ENCODE results near the gene TMC3. TPM values are rescaled to one million over a fixed set of nuclear protein-coding genes. Genes with fewer than 3 reads are reported as not detected.

Gene TMC3
- total and polyA plus RNA-seq, 2 experiments from 2014 or later, result 0.20 to 0.21 TPM

DNA sequence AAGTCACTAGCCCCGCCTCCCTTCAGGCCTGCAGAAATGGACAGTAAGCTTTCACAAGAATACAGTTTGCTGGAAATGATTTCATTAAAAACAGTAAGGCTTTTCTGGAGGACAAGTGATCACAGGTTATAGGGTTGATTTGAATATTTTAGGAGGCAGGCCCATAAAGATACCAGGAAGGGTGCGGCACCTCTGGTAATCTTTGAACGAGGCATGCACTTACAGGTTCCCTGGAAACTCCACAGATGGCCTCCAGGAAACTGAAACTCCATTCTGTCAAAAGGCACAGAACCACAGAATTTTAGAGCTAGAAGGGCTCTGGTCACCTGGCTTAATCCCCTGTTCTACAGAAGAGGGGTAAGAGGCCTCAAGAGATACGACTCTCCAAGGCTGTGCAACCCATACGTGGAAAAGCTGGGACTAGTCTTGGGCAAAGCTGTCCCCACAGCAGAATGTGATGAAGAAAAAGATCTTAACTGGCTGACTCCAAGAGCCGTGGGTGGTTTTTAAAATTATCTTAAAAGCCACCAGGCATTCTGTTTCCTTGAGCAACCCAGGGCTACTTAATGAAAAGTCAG, 51.2 kb downstream of the TMC3 start:
- Histone ChIP-seq H3K4me1 (ENCODE audit: low read depth) (no peaks in the 10 kb centered on the region), H3K27me3 (no peaks in the 10 kb centered on the region), H3K36me3 (no peaks in the 10 kb centered on the region), H3K4me3 (no peak overlapping the region), H3K9me3 (ENCODE audit: low read depth) (no peaks in the 10 kb centered on the region), H3K27ac (no peak overlapping the region)
- TF ChIP-seq, protein P1, sequence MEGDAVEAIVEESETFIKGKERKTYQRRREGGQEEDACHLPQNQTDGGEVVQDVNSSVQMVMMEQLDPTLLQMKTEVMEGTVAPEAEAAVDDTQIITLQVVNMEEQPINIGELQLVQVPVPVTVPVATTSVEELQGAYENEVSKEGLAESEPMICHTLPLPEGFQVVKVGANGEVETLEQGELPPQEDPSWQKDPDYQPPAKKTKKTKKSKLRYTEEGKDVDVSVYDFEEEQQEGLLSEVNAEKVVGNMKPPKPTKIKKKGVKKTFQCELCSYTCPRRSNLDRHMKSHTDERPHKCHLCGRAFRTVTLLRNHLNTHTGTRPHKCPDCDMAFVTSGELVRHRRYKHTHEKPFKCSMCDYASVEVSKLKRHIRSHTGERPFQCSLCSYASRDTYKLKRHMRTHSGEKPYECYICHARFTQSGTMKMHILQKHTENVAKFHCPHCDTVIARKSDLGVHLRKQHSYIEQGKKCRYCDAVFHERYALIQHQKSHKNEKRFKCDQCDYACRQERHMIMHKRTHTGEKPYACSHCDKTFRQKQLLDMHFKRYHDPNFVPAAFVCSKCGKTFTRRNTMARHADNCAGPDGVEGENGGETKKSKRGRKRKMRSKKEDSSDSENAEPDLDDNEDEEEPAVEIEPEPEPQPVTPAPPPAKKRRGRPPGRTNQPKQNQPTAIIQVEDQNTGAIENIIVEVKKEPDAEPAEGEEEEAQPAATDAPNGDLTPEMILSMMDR (IDR thresholded peaks at IDR 0.05; ENCODE audit: low read depth, low read length), result no peak
- no peak for DNase-seq (ENCODE audit: low read depth in 1 of 2, low spot score in 1 of 2)

DNA sequence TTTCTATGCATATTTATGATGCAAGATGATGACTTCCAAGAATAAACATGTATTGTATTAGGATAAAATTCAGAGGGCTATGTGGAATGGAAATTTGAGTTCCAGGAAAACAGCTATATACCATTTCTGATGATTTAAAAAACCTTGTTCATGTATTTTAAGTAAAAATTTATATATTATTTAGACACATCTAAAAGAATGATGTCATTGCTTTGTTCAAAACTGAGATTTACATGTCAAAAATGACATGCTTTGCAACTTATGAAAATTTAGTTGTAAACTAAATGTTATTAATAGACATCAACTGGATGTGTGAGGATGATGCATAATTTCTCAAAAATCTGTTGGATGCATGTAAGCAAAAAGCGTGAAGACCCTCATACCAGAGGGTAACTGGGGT, 52.3 kb downstream of the TMC3 start:
- Histone ChIP-seq H3K4me3 (no peak overlapping the region), H3K36me3 (no peaks in the 10 kb centered on the region), H3K27ac (no peak overlapping the region), H3K27me3 (no peaks in the 10 kb centered on the region), H3K4me1 (ENCODE audit: low read depth) (no peaks in the 10 kb centered on the region), H3K9me3 (ENCODE audit: low read depth) (no peaks in the 10 kb centered on the region)
- DNase-seq (ENCODE audit: low read depth in 1 of 2, low spot score in 1 of 2), result no peak
- TF ChIP-seq, protein P1 (IDR thresholded peaks at IDR 0.05; ENCODE audit: low read depth, low read length), result no peak

DNA sequence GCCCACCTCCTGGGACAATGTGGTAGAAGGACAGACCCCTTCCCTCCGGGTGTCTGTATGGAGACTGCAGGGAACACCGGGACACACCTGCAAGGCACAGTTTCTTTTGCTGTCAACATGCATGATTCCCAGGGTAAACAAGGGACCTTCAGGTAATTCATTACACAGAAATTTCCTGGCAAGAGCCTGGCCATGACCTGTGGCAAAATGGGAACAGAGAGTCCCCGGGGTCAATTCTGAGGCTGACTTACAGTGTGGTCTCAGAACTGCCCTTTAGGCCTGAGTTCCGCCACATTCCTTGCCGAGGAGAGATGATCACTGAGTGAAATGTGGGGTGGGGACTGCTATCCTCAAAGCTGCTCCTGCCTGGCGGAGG, 56.4 kb downstream of the TMC3 start:
- H3K27ac ChIP-seq, result no peak overlapping the region
- TF ChIP-seq, protein P1 (IDR thresholded peaks at IDR 0.05; ENCODE audit: low read depth, low read length), result no peak
- no peak for DNase-seq (ENCODE audit: low read depth in 1 of 2, low spot score in 1 of 2)

DNA sequence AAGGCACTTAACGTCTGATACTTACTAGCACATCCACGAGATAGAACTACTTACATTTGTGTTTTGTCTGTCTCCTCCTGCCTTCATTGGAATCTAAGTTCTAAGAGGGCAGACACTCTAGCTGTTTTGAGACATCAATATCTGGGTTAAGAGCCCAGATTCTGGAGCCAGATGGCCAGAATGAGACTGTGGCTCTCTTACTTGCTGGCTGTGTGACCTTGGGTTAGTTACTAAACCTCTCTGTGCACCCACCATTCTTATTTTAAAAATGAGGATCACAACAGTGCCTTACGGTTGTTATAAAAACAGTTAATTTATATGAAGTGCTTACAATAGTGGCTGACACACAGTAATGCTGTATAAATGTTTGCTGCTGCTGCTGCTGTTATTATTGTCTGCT, 57.7 kb downstream of the TMC3 start:
- TF ChIP-seq, protein P1 (IDR thresholded peaks at IDR 0.05; ENCODE audit: low read depth, low read length), result no peak
- Histone ChIP-seq H3K9me3 (ENCODE audit: low read depth) (no peaks in the 10 kb centered on the region), H3K27me3 (no peaks in the 10 kb centered on the region)

More for the DNA sequence above, 56.4 kb downstream of the TMC3 start:
- Histone ChIP-seq H3K9me3 (ENCODE audit: low read depth) (no peaks in the 10 kb centered on the region), H3K4me1 (ENCODE audit: low read depth) (no peaks in the 10 kb centered on the region), H3K27me3 (no peaks in the 10 kb centered on the region), H3K36me3 (no peaks in the 10 kb centered on the region), H3K4me3 (no peak overlapping the region)

GRCh38 chr15:81315452-81316175, 58.4 kb downstream of the TMC3 start:
- no peaks in the 10 kb centered on the region for H3K27me3 ChIP-seq
- H3K36me3 ChIP-seq, result no peaks in the 10 kb centered on the region
- TF ChIP-seq, protein P1 (IDR thresholded peaks at IDR 0.05; ENCODE audit: low read depth, low read length), result no peak
- no peak overlapping the region for H3K4me3 ChIP-seq
- H3K4me1 ChIP-seq (ENCODE audit: low read depth), result no peaks in the 10 kb centered on the region
- H3K27ac ChIP-seq, result no peak overlapping the region
- no peak for DNase-seq (ENCODE audit: low read depth in 1 of 2, low spot score in 1 of 2)
- no peaks in the 10 kb centered on the region for H3K9me3 ChIP-seq (ENCODE audit: low read depth)

More for the DNA sequence above, 57.7 kb downstream of the TMC3 start:
- H3K4me3 ChIP-seq, result no peak overlapping the region
- H3K36me3 ChIP-seq, result no peaks in the 10 kb centered on the region
- no peak overlapping the region for H3K27ac ChIP-seq
- no peak for DNase-seq (ENCODE audit: low read depth in 1 of 2, low spot score in 1 of 2)
- H3K4me1 ChIP-seq (ENCODE audit: low read depth), result no peaks in the 10 kb centered on the region
